GM18507 (cell line): ENCODE results near the gene LGALS12.

ENCODE experiments used
- DNase-seq: peaks from one replicate; pipeline ENCODE4 v3.0.0; 2011; ENCODE audit warnings: low read depth; ENCODE audit not compliant: insufficient read length; ENCODE audit errors: extremely low spot score
- FAIRE-seq: peaks from 2 replicates; lab custom pipeline; 2011; peaks lifted over from hg19 to GRCh38; lab: Jason Lieb, UNC

The LGALS12 gene

GRCh38 chr11:63553759-63554158, 47.9 kb downstream of the LGALS12 start:
- FAIRE-seq (peak; percentile 77), DNase-seq (peak; percentile 48)

- DNase-seq (no peak), FAIRE-seq (no peak)
Measured at GRCh38 chr11:63554877-63555223, 49.0 kb downstream of the LGALS12 start.

GRCh38 chr11:63556404-63557013, 50.6 kb downstream of the LGALS12 start:
- FAIRE-seq (no peak), DNase-seq (no peak)

- DNase-seq (no peak), FAIRE-seq (no peak)
Measured at GRCh38 chr11:63557570-63557969, 51.7 kb downstream of the LGALS12 start.

- DNase-seq (no peak), FAIRE-seq (no peak)
Measured at GRCh38 chr11:63558459-63559157, 52.7 kb downstream of the LGALS12 start.

GRCh38 chr11:63560506-63561180, 54.8 kb downstream of the LGALS12 start:
- DNase-seq = no peak
- FAIRE-seq = no peak

GRCh38 chr11:63563201-63564055, 57.5 kb downstream of the LGALS12 start, which contains the start of gene PLAAT2:
PLAAT2 (minus strand) TSS chr11:63563379; CDS start chr11:63563324, 55 bp downstream.
- FAIRE-seq (no peak), DNase-seq (no peak)

GRCh38 chr11:63564056-63564774, 58.3 kb downstream of the LGALS12 start:
- FAIRE-seq = peak; percentile 85
- DNase-seq = peak; percentile 39

GRCh38 chr11:63564784-63565350, 59.0 kb downstream of the LGALS12 start:
- DNase-seq (no peak), FAIRE-seq (no peak)
